Adrenal gland (tissue), 5 donors: Measurements from ENCODE around the gene HOXC11.

ENCODE experiments used
- CTCF ChIP-seq, 6 experiments: fragments of 450-650 bp in 4 of 6; fragments of 200-600 bp in 2 of 6; sonication (generic) in 1 of 6; IDR thresholded peaks; 1 replicate in 5 of 6; 2 replicates in 1 of 6; pipeline versions ENCODE4 v1.5.1 to v1.8.0; 2016 to 2021; ENCODE audit warnings: antibody characterized with exemption in 6 of 6, mild to moderate bottlenecking in 2 of 6, moderate library complexity in 1 of 6
- POLR2A ChIP-seq, 2 donors: fragments of 450-650 bp; IDR thresholded peaks; one replicate each; pipeline ENCODE4 v1.6.1; 2017; ENCODE audit warnings: antibody characterized with exemption in 2 of 2, mild to moderate bottlenecking in 2 of 2, moderate library complexity in 1 of 2
- donor health status: DM: no; HTN: no; CAD: no.

- TF ChIP-seq POLR2A (IDR thresholded peaks at IDR 0.05), result no peak
- TF ChIP-seq CTCF (IDR thresholded peaks at IDR 0.05), result no peak
Observed at GRCh38 chr12:54019091-54019811, 46.3 kb downstream of the HOXC11 start.
